Vagina (tissue), 2 donors: Measurements from ENCODE around the gene PRKCB.

Experiments used
- CTCF ChIP-seq, 3 experiments: fragments of 450-650 bp in 2 of 3; fragments of 200-600 bp in 1 of 3; sonication (generic) in 1 of 3; IDR thresholded peaks; one replicate each; pipeline ENCODE4 v1.5.1; 2017 to 2019; ENCODE audit warnings: antibody characterized with exemption in 3 of 3, mild to moderate bottlenecking in 2 of 3, moderate library complexity in 2 of 3
- POLR2A ChIP-seq, 2 donors: fragments of 450-650 bp; IDR thresholded peaks; one replicate each; pipeline ENCODE4 v1.6.1; 2017; ENCODE audit warnings: antibody characterized with exemption in 2 of 2, mild to moderate bottlenecking in 2 of 2, moderate library complexity in 2 of 2

DNA sequence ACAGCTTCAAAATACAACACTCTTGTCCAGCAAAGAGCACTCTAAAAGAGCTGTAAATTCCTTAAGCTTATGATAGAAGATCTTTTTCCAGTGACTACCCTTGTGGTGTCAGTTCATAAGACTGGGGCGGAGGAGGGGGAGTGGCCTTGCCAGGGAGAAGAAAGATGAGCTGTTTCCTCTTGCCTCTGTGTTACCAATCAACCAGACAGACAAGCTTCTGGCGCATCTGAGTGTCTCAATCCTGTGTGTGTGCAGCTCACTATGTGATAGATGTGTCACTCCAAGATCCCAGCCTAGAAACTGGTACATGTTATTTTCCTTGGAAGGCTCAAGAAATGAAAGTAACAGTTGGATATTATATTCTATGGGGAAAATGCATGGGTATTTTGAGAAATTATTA, 253.0 kb downstream of the PRKCB start:
- no peak for TF ChIP-seq CTCF (IDR thresholded peaks at IDR 0.05)
- no peak for TF ChIP-seq POLR2A (IDR thresholded peaks at IDR 0.05)
